HEK293 (cell line): Measurements from ENCODE around the gene LIPE.

Experiments used
- CTCF ChIA-PET: fragments of 350-600 bp; formaldehyde crosslinking; extraction: SDS; loops from one replicate; lab custom pipeline; 2021; ENCODE audit warnings: antibody characterized with exemption; lab: Yijun Ruan, JAX
- POLR2A ChIA-PET: fragments of 300-600 bp; formaldehyde crosslinking; extraction: SDS; loops from one replicate; lab custom pipeline; 2020; ENCODE audit warnings: antibody characterized with exemption, inconsistent platforms; lab: Yijun Ruan, JAX
- H3K27ac ChIP-seq: fragments of 200-500 bp; sonication (Bioruptor generic); 2 replicates; pipeline ENCODE4 v1.5.1; 2014; ENCODE audit warnings: low read depth, low read length, control low read depth, inconsistent platforms; ENCODE audit errors: extremely low read depth
- H3K36me3 ChIP-seq, 2 experiments: fragments of 200-500 bp in 1 of 2; sonication (Bioruptor generic) in 1 of 2; 1 replicate in 1 of 2; 2 replicates in 1 of 2; pipeline ENCODE4 v1.5.1; 2014 to 2017; ENCODE audit warnings: inconsistent platforms in 2 of 2, low read length in 2 of 2; ENCODE audit not compliant: control insufficient read depth in 2 of 2, insufficient read depth in 1 of 2
- H3K4me1 ChIP-seq: fragments of 200-500 bp; sonication (Bioruptor generic); 2 replicates; pipeline ENCODE4 v1.5.1; 2014; ENCODE audit warnings: mild to moderate bottlenecking, low read length, inconsistent platforms; ENCODE audit not compliant: control insufficient read depth, insufficient read depth
- H3K4me3 ChIP-seq: 2 replicates; pipeline ENCODE4 v1.5.1; 2011; ENCODE audit warnings: low read depth, mild to moderate bottlenecking, control low read depth, low read length, moderate library complexity
- H3K9me3 ChIP-seq: fragments of 200-500 bp; sonication (Bioruptor generic); 2 replicates; pipeline ENCODE4 v1.5.1; 2014; ENCODE audit warnings: low read depth, low read length, inconsistent platforms; ENCODE audit not compliant: control insufficient read depth, insufficient read depth
- BCL11B ChIP-seq: fragments of 450-650 bp; formaldehyde crosslinking; IDR thresholded peaks from 2 replicates; pipeline ENCODE4 v1.5.1; 2016; ENCODE audit warnings: low read depth, missing biosample characterization, missing genetic modification characterization
- GLI4 ChIP-seq: fragments of 450-650 bp; formaldehyde crosslinking; IDR thresholded peaks from 2 replicates; pipeline ENCODE4 v1.5.1; 2016; ENCODE audit warnings: missing biosample characterization, missing genetic modification characterization
- KLF1 ChIP-seq: fragments of 450-650 bp; formaldehyde crosslinking; IDR thresholded peaks from 2 replicates; pipeline ENCODE4 v1.5.1; 2016; ENCODE audit warnings: missing biosample characterization, missing genetic modification characterization
- ZNF121 ChIP-seq: fragments of 450-650 bp; formaldehyde crosslinking; IDR thresholded peaks from 2 replicates; pipeline ENCODE4 v1.5.1; 2016; ENCODE audit warnings: missing biosample characterization, missing genetic modification characterization
- ZNF394 ChIP-seq: fragments of 450-650 bp; formaldehyde crosslinking; IDR thresholded peaks from 2 replicates; pipeline ENCODE4 v1.5.1; 2016; ENCODE audit warnings: missing biosample characterization, missing genetic modification characterization, mild to moderate bottlenecking, moderate library complexity, borderline replicate concordance
- ZNF596 ChIP-seq: fragments of 450-650 bp; IDR thresholded peaks from 2 replicates; pipeline ENCODE4 v1.5.0; 2018; ENCODE audit warnings: missing biosample characterization, mild to moderate bottlenecking, missing genetic modification characterization, moderate library complexity
- ZNF600 ChIP-seq: fragments of 450-650 bp; formaldehyde crosslinking; IDR thresholded peaks from 2 replicates; pipeline ENCODE4 v1.5.1; 2016; ENCODE audit warnings: missing biosample characterization, missing genetic modification characterization
- ZNF837 ChIP-seq: fragments of 450-650 bp; formaldehyde crosslinking; IDR thresholded peaks from 2 replicates; pipeline ENCODE4 v1.5.1; 2016; ENCODE audit warnings: missing biosample characterization, missing genetic modification characterization
- TF ChIP-seq, protein P1 (sequence below): fragments of 450-650 bp; formaldehyde crosslinking; IDR thresholded peaks from 2 replicates; pipeline ENCODE4 v1.5.1; 2016; ENCODE audit warnings: missing biosample characterization, missing genetic modification characterization
- TF ChIP-seq, protein P2 (sequence below): fragments of 450-650 bp; formaldehyde crosslinking; IDR thresholded peaks from 2 replicates; pipeline ENCODE4 v1.5.1; 2016; ENCODE audit warnings: missing biosample characterization, missing genetic modification characterization

LIPE gene

DNA sequence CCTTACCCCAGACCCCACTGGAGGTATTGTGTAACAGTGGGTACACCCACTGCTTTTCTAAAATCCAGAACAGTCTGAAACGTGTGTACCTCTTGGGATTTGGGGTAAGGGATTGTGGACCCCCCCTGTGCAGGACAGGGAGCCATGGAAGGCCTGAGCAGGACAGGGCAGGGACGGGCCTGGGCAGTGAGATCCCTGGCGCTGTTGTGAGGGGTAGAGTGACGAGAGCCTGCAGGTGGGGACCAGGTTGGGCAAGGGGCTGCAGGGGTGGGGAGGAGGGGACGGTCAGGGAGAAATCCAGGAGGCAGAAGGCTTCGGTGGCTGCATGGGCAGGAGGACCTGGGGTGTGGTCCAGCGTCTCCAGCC lies 65.7 kb downstream of the LIPE start:
- POLR2A ChIA-PET = no interaction called here
- peak; percentile 89; the same call in 1 of the 2 replicates for TF ChIP-seq ZNF121
- TF ChIP-seq, protein P1, sequence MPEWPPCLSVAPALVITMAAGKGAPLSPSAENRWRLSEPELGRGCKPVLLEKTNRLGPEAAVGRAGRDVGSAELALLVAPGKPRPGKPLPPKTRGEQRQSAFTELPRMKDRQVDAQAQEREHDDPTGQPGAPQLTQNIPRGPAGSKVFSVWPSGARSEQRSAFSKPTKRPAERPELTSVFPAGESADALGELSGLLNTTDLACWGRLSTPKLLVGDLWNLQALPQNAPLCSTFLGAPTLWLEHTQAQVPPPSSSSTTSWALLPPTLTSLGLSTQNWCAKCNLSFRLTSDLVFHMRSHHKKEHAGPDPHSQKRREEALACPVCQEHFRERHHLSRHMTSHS = no peak
- H3K27ac ChIP-seq = no peak overlapping the region

DNA sequence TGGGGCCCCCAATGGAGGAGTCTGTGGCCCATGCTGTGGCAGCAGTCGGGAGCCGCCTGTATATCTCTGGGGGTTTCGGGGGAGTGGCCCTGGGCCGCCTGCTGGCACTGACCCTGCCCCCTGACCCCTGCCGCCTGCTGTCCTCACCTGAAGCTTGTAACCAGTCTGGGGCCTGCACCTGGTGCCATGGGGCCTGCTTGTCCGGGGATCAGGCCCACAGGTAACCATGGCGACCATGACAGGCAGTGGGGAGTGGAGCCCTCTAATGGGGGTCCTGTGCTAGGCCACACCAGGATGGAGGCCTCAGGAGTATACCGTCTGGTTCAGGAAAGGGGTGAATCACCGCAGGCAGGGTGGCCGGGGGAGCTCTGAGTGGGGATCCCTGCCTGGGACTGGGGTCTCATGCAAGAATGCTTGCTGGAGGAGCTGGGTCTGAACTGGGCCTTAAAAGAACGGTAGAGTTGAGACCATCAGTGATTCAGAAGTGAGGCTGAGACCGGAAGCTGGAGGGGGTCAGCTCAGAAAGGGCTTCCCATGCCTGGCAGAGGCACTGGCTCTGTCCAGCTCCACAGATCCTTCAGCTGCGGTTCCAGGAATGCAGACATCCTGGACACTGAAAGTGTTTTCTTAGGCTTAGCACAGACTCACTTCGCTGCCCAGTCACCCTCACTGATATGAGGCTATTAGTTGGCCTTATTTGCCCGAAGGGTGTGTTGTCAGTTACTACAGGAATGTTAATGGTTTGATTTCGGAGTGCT lies 66.2 kb downstream of the LIPE start:
- Histone ChIP-seq H3K36me3 (peaks cover 42 to 75% of the 10 kb centered on the region in 2 experiments), H3K4me1 (no peaks in the 10 kb centered on the region), H3K4me3 (no peak overlapping the region), H3K9me3 (no peaks in the 10 kb centered on the region), H3K27ac (no peak overlapping the region)
- POLR2A ChIA-PET = interaction anchor here (0.7 kb wide), 1 partner anchor 116 kb away, joined by 5 read pairs; no protein-coding TSS in a partner anchor
- TF ChIP-seq ZNF596 (tag by site-specific recombination) (no peak), ZNF600 (tag by site-specific recombination) (no peak)
- TF ChIP-seq, protein P2, sequence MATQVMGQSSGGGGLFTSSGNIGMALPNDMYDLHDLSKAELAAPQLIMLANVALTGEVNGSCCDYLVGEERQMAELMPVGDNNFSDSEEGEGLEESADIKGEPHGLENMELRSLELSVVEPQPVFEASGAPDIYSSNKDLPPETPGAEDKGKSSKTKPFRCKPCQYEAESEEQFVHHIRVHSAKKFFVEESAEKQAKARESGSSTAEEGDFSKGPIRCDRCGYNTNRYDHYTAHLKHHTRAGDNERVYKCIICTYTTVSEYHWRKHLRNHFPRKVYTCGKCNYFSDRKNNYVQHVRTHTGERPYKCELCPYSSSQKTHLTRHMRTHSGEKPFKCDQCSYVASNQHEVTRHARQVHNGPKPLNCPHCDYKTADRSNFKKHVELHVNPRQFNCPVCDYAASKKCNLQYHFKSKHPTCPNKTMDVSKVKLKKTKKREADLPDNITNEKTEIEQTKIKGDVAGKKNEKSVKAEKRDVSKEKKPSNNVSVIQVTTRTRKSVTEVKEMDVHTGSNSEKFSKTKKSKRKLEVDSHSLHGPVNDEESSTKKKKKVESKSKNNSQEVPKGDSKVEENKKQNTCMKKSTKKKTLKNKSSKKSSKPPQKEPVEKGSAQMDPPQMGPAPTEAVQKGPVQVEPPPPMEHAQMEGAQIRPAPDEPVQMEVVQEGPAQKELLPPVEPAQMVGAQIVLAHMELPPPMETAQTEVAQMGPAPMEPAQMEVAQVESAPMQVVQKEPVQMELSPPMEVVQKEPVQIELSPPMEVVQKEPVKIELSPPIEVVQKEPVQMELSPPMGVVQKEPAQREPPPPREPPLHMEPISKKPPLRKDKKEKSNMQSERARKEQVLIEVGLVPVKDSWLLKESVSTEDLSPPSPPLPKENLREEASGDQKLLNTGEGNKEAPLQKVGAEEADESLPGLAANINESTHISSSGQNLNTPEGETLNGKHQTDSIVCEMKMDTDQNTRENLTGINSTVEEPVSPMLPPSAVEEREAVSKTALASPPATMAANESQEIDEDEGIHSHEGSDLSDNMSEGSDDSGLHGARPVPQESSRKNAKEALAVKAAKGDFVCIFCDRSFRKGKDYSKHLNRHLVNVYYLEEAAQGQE (tag by site-specific recombination) = peak; percentile 61
- CTCF ChIA-PET = interaction anchor here (0.7 to 1.0 kb wide), 5 partner anchors 13 to 177 kb away, joined by 3 to 5 read pairs (median 4); no protein-coding TSS in a partner anchor

More for the DNA sequence above, 65.7 kb downstream of the LIPE start:
- Histone ChIP-seq H3K9me3 (no peaks in the 10 kb centered on the region), H3K4me3 (no peak overlapping the region), H3K4me1 (0 out of 2 replicates have a peak, but pooled peaks cover under 1% of the 10 kb centered on the region), H3K36me3 (peaks cover 45 to 72% of the 10 kb centered on the region in 2 experiments)
- CTCF ChIA-PET = interaction anchor here (0.7 to 1.0 kb wide), 3 partner anchors 13 to 28 kb away, joined by 3 to 4 read pairs (median 4); no protein-coding TSS in a partner anchor

DNA sequence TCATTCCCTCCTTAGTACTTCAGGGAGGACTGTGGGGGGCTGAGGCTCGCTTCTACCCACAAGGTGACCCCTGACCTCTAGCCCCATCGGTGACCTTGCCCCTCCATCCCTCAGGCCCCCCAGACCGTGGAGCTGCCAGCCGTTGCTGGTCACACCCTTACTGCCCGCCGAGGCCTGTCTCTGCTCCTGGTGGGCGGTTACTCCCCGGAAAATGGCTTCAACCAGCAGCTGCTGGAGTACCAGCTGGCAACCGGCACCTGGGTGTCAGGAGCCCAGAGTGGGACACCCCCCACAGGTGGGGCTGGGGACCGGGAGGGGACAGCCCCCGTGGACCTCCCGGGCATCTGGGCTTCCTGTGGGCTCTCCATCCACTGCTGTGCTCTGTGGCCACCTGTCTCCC lies 69.9 kb downstream of the LIPE start:
- Histone ChIP-seq H3K4me1 (no peaks in the 10 kb centered on the region), H3K27ac (no peak overlapping the region), H3K36me3 (peaks cover 37 to 83% of the 10 kb centered on the region in 2 experiments), H3K9me3 (no peaks in the 10 kb centered on the region), H3K4me3 (no peak overlapping the region)
- TF ChIP-seq BCL11B (tag by site-specific recombination) (0 out of 2 replicates have a peak, but pooled peaks have one; percentile 49), ZNF837 (tag by site-specific recombination) (no peak)
- ChIA-PET POLR2A (interaction anchor here (0.6 kb wide), 1 partner anchor 16 kb away, joined by 5 read pairs; no protein-coding TSS in a partner anchor), CTCF (interaction anchor here (0.7 to 1.2 kb wide), 3 partner anchors 15 to 61 kb away, joined by 3 to 4 read pairs (median 3); no protein-coding TSS in a partner anchor)

DNA sequence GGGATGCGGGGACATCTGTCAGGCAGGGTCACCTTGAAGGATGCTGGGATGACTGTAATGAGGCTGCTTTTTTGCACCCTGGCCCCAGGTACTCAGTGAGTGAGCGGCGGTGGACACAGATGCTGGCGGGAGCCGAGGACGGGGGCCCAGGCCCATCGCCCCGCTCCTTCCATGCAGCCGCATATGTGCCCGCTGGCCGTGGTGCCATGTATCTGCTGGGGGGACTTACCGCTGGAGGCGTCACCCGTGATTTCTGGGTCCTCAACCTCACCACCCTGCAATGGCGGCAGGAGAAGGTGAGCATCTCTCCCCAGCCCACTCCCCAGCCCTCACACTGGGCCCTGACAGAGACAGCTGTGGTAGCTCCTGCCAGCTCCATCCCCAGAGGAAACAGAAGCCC lies 70.5 kb downstream of the LIPE start:
- Histone ChIP-seq H3K4me3 (no peak overlapping the region), H3K9me3 (no peaks in the 10 kb centered on the region), H3K36me3 (peaks cover 33 to 80% of the 10 kb centered on the region in 2 experiments), H3K4me1 (no peaks in the 10 kb centered on the region), H3K27ac (no peak overlapping the region)
- TF ChIP-seq GLI4 (tag by site-specific recombination) (no peak), KLF1 (tag by site-specific recombination) (no peak), ZNF394 (tag by site-specific recombination) (no peak)
- CTCF ChIA-PET = interaction anchor here (0.7 to 1.2 kb wide), 3 partner anchors 9 to 60 kb away, joined by 3 read pairs; no protein-coding TSS in a partner anchor
- POLR2A ChIA-PET = interaction anchor here (0.6 kb wide), 1 partner anchor 17 kb away, joined by 5 read pairs; no protein-coding TSS in a partner anchor
